Heart left ventricle (tissue), 16 donors: ENCODE data around the gene FLNB. TPM values are rescaled to one million over a fixed set of nuclear protein-coding genes. Genes with fewer than 3 reads are reported as not detected.

Experiments
- ATAC-seq, 4 donors: fragments of 200-7000 bp; cut with Tn5 transposase; one replicate each; pipeline ENCODE4 v1.9.1; 2020 to 2022; ENCODE audit warnings: moderate library complexity in 4 of 4, mild to moderate bottlenecking in 3 of 4, moderate number of reproducible peaks in 1 of 4
- DNase-seq, 5 donors: peaks; one replicate each; pipeline ENCODE4 v3.0.0-alpha.2; 2020
- H3K27ac ChIP-seq, 12 donors: fragments of 200-600 bp; sonication (generic) in 4 of 12; one replicate each; pipeline versions ENCODE4 v1.5.0 to v1.8.0; 2016 to 2022; ENCODE audit warnings: mild to moderate bottlenecking in 2 of 12
- H3K27me3 ChIP-seq, 9 donors: fragments of 200-600 bp; sonication (generic) in 2 of 9; one replicate each; pipeline versions ENCODE4 v1.5.1 to v1.8.0; 2016 to 2022; ENCODE audit warnings: mild to moderate bottlenecking in 3 of 9
- H3K36me3 ChIP-seq, 9 donors: fragments of 200-600 bp; sonication (generic) in 2 of 9; one replicate each; pipeline versions ENCODE4 v1.5.0 to v1.8.0; 2018 to 2022; ENCODE audit warnings: mild to moderate bottlenecking in 2 of 9
- H3K4me1 ChIP-seq, 12 donors: fragments of 200-600 bp; sonication (generic) in 4 of 12; one replicate each; pipeline versions ENCODE4 v1.5.0 to v1.8.0; 2016 to 2022; ENCODE audit warnings: mild to moderate bottlenecking in 3 of 12
- H3K4me3 ChIP-seq, 12 donors: fragments of 200-600 bp; sonication (generic) in 4 of 12; one replicate each; pipeline versions ENCODE4 v1.5.0 to v1.8.0; 2017 to 2022; ENCODE audit warnings: mild to moderate bottlenecking in 9 of 12, moderate library complexity in 4 of 12
- H3K9me3 ChIP-seq, 12 donors: fragments of 200-600 bp; sonication (generic) in 4 of 12; one replicate each; pipeline versions ENCODE4 v1.5.0 to v1.8.0; 2016 to 2022; ENCODE audit warnings: mild to moderate bottlenecking in 1 of 12
- CTCF ChIP-seq, 12 donors: fragments of 200-600 bp; sonication (generic) in 4 of 12; IDR thresholded peaks; one replicate each; pipeline versions ENCODE4 v1.5.0 to v1.8.0; 2018 to 2022; ENCODE audit warnings: antibody characterized with exemption in 12 of 12, mild to moderate bottlenecking in 5 of 12
- POLR2A ChIP-seq, 2 donors: fragments of 450-650 bp; IDR thresholded peaks; one replicate each; pipeline ENCODE4 v1.6.1; 2017; ENCODE audit warnings: antibody characterized with exemption in 2 of 2, mild to moderate bottlenecking in 2 of 2, moderate library complexity in 2 of 2
- WGBS, 4 donors: extraction: QIAGEN DNeasy Blood & Tissue Kit in 2 of 4; methylation state at CpG; one replicate each; pipeline versions ENCODE4 v1.1.5 to v1.1.7; 2013 to 2018; 5-methylcytosine and 5-hydroxymethylcytosine counted together
- intact Hi-C, 10 donors: fragments of 100-400 bp; cut with DNase I; formaldehyde crosslinking; loops; one replicate each; pipeline versions ENCODE4 v1.11.1 to v1.14.2; 2022
- polyA plus RNA-seq, 2 donors: library from polyadenylated mRNA; stranded (reverse); fragments of 200-250 nt; gene quantifications; one replicate each; pipeline ENCODE4 v1.2.3, GENCODE V29; 2013
- total RNA-seq, 9 donors: library from RNA; depleted of rRNA in 2 of 9; stranded (reverse); fragments of >200 nt in 2 of 9; fragmentation: NEBNext Ultra II Directional in 3 of 9; extraction: Animal tissue kit (Norgen Biotek cat#: 25700) in 3 of 9; gene quantifications; one replicate each; pipeline versions ENCODE4 v1.1.0 to v1.2.4, GENCODE V29; 2016 to 2023
- donor health status: ischemic (EF 13 %, LVEDD 7.1; RV severe dilation, severe dysfunction).
- donor health status: healthy with polysubstance abuse.
- donor health status: DM: no; HTN: yes; CAD: no.
- donor health status: DM: no; HTN: no; CAD: no.
- donor health status: ischemic (EF 25% LVEDD 6.9; RV normal size, moderate dysfunction).
- donor health status: ischemic (EF 25% LVEDD 5.7; RV mildly dilated, moderate dysfunction).
- donor health status: healthy.
- donor health status: DM: yes; HTN: yes; CAD: no.
- donor health status: ischemic (EF 35%, LVEDD 5.7; RV mildly dilated, moderate dysfunction).
- donor health status: nonischemic (EF 11% LVEDD 7.7; RV severe dilation, severe dysfunction).
- donor health status: DM: yes; HTN: yes; CAD: no.
- donor health status: PGD.
- donor health status: ischemic (EF 29% LVEDD 5.4; RV normal size, mild dysfunction).
- donor health status: nonischemic (EF 23%, LVEDD 6.1; RV moderate dilation, normal function).

Gene FLNB
- total and polyA plus RNA-seq, 11 donors = 30.5 to 75.6 (median 40.6) TPM

GRCh38 chr3:58130591-58130990 is 122.4 kb downstream of the FLNB start:
- Histone ChIP-seq H3K9me3 (no peaks in the 10 kb centered on the region), H3K27me3 (no peaks in the 10 kb centered on the region), H3K4me1 (peaks cover 0 to 10% (median 0%) of the 10 kb centered on the region in 12 donors), H3K36me3 (peaks cover 0 to 97% (median 74%) of the 10 kb centered on the region in 9 donors), H3K27ac (no peak overlapping the region), H3K4me3 (no peak overlapping the region)
- intact Hi-C loops = loop anchor here in 1 of 10 donors (10.0 kb wide), 1 partner anchor 266 kb away; no protein-coding TSS in a partner anchor
- WGBS, 4 donors = 86 to 94% (median 94%) methylated on average over 11 of the region's 11 CpGs
- ATAC-seq (peak in 1 of 4 donors; percentile 13), DNase-seq (no peak)
- TF ChIP-seq CTCF (IDR thresholded peaks at IDR 0.05) (no peak), POLR2A (IDR thresholded peaks at IDR 0.05) (no peak)

GRCh38 chr3:58131101-58131825 is 123.0 kb downstream of the FLNB start:
- Histone ChIP-seq H3K27ac (no peak overlapping the region), H3K4me1 (peaks cover 0 to 13% (median 0%) of the 10 kb centered on the region in 12 donors), H3K9me3 (no peaks in the 10 kb centered on the region), H3K36me3 (peaks cover 0 to 97% (median 72%) of the 10 kb centered on the region in 9 donors), H3K4me3 (no peak overlapping the region), H3K27me3 (no peaks in the 10 kb centered on the region)
- TF ChIP-seq POLR2A (IDR thresholded peaks at IDR 0.05) (no peak), CTCF (IDR thresholded peaks at IDR 0.05) (no peak)
- ATAC-seq (no peak), DNase-seq (no peak)
- intact Hi-C loops = loop anchor here in 1 of 10 donors (10.0 kb wide), 1 partner anchor 266 kb away; no protein-coding TSS in a partner anchor
- 87 to 92% (median 88%) methylated on average over 6 of the region's 6 CpGs for WGBS, 4 donors

GRCh38 chr3:58132850-58133249 is 124.6 kb downstream of the FLNB start:
- intact Hi-C loops = loop anchor here in 1 of 10 donors (10.0 kb wide), 1 partner anchor 268 kb away; no protein-coding TSS in a partner anchor
- Histone ChIP-seq H3K27ac (no peak overlapping the region), H3K4me1 (peaks cover 0 to 13% (median 0%) of the 10 kb centered on the region in 12 donors), H3K36me3 (peaks cover 0 to 97% (median 71%) of the 10 kb centered on the region in 9 donors), H3K27me3 (no peaks in the 10 kb centered on the region), H3K9me3 (no peaks in the 10 kb centered on the region), H3K4me3 (no peak overlapping the region)
- 96 to 99% (median 97%) methylated on average over 4 of the region's 4 CpGs for WGBS, 4 donors
- no peak for DNase-seq
- ATAC-seq = no peak
- TF ChIP-seq POLR2A (IDR thresholded peaks at IDR 0.05) (no peak), CTCF (IDR thresholded peaks at IDR 0.05) (no peak)

GRCh38 chr3:58134468-58134867 is 126.2 kb downstream of the FLNB start:
- Histone ChIP-seq H3K36me3 (peaks cover 3 to 97% (median 81%) of the 10 kb centered on the region in 9 donors), H3K4me3 (no peak overlapping the region), H3K9me3 (no peaks in the 10 kb centered on the region), H3K27ac (peak overlapping the region in 2 of 12 donors; percentile 6 to 81), H3K27me3 (no peaks in the 10 kb centered on the region), H3K4me1 (peaks cover 0 to 13% (median 0%) of the 10 kb centered on the region in 12 donors)
- intact Hi-C loops = loop anchor here in 1 of 10 donors (10.0 kb wide), 1 partner anchor 270 kb away; no protein-coding TSS in a partner anchor
- DNase-seq (no peak), ATAC-seq (no peak)
- no peak for TF ChIP-seq POLR2A (IDR thresholded peaks at IDR 0.05)
- TF ChIP-seq CTCF (IDR thresholded peaks at IDR 0.05) = no peak
- WGBS, 4 donors = 86 to 93% (median 91%) methylated on average over 5 of the region's 5 CpGs
